ENCODE measurements around the gene SLC5A7.

Gene SLC5A7

DNA sequence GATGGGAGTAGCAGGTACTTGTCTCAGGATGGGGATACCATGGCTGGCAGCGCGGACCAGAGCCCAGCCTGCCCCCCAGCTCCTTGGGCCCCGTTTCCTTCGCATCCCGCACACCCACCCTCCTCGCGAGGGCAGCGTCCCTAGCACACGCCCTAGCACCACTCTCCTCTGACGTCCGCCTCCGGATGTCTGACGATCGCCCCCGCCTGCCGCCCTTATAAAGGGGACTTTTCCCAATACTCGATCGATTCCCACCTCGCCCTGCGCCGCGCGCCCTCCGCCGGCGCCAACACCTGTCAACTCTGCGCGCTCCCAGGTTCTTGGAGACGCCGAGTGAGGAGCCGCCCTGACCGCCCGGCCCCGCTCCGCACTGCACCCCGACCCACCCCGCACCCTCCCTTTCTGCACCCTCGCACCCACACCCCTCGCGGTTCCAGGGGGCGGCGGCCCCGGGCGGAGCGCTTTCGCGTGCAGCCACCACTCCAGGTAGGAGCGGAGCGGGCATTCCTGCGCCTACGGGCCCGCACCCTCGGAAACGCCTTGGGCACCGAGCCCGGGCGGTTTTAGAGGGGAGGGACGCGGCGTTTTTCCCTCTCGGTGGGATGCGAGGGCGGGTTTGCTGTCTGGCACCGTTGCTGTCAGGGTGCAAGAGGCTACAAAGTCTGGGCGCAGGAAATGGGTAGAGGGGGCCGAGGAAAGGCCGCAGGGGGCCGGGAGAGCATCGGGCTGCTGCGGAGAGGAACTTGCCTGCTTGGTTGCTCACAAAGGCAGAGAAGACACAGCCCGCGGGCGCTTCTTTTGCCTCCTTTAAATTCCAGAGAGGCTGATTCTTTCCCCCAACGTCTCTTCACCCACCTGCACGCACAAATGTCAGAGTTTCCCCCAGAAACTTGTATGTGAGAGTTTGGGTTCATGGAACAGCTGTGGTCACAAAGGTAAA lies at the start of gene SLC5A7:
Gene SLC5A7 (plus strand): TSS at position 247 of the 940 bp plus-strand sequence. CDS start 1,632 bp downstream, outside the sequence.
- DNase-seq: no peak

DNA sequence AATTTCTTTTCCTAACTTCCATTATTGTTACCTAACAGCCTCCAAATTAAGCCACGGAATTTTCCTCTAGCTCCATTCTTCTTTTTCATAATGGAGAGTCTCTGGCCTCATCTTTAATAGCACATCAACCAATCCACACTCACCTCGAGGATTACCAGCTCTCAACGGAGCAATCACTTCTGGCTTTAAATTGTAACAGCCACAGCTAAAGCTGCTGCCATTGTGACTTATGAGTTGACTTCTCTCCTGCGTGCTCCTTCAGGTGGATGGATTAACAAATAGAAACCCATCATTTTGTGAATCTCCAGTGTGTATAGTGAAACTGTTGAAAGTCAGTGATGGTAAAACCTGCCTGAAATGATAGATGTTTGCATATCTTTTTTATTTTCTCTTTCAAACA lies 24.9 kb upstream of the SLC5A7 start:
- no peak for DNase-seq

DNA sequence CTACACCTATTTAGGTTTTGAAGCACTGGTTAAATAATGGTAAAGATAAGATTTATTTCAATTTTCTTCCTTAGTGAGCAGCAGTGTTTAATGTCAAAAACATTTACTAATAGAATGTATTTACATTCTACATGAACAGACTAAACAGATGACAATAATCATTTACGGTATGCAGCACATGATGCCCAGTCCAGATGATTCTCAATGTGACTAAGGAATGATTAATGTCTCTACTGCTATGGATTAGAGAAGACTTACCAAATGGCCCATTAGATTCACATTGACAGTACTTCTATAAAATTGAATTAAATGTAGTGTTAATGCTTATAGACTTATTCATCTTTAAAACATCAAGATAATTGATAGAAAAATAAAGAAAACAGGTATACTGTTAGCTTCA lies 22.1 kb upstream of the SLC5A7 start:
- DNase-seq: no peak

DNA sequence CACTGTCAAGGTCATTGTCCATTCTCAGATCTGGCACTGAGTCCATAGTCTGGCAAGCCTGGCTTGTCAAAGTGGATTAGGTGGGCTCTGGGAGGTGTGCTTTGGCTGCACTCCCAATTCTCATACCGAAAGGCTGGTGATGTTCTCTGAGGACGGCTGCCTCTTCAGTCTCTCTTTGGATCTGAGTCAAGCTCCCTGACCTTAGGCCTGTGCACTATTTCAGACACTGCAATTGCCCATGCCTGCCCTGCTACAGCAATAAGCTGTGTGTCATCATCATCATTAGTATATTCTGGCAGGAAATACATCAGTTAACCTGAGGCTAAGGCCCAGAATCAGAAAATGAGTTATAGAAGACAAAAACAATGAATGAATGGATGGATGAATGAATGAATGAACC lies 1.6 kb upstream of the SLC5A7 start:
- DNase-seq: no peak

DNA sequence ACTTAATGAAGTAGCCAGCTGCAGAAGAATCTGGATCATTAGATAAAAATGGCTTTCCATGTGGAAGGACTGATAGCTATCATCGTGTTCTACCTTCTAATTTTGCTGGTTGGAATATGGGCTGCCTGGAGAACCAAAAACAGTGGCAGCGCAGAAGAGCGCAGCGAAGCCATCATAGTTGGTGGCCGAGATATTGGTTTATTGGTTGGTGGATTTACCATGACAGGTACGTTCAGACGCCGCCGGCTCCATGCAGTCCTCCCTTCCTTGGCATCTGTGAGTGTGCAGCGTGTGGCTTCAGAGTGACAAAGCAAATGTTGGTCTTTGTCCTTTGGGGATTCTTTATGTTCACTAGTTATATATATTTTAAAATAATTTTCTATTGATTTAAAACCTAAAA lies 1.8 kb downstream of the SLC5A7 start:
- DNase-seq: no peak

DNA sequence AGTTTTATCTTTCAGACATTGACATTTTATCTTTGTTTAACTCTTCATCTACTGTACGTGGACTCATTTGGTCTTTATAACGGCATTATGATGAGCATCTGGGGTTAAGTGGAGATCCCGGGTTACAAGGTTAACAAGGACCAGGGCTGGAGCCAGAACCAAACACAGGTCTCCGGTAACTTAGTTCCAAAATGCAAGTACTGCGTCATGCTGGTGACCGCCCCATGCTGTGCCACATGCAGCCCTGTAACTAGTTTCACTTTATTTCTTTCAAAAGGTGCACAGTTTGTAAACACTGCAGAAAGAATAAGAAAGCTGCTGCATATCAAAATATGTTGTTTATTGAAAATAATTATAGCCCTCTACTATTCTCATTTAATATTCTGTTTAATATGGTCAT lies 3.1 kb downstream of the SLC5A7 start:
- no peak for DNase-seq

DNA sequence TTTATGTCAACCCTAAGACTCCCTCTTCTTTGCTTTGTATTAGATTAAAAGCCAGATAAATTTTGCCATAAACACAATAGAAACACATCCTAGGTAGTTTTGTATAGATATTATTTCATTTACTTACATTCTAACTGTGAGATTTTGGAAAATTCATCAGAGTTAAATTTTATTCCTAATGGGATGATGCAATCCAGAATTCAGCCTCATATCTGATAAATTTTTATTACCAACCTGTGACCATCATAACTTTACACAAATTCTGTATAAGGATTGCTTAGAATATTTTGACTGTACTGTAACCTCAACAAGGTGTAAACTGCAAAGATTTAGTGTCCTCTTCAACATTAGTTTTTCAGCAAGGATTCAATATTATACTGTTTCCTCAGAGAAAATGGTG lies 4.4 kb downstream of the SLC5A7 start:
- no peak for DNase-seq

DNA sequence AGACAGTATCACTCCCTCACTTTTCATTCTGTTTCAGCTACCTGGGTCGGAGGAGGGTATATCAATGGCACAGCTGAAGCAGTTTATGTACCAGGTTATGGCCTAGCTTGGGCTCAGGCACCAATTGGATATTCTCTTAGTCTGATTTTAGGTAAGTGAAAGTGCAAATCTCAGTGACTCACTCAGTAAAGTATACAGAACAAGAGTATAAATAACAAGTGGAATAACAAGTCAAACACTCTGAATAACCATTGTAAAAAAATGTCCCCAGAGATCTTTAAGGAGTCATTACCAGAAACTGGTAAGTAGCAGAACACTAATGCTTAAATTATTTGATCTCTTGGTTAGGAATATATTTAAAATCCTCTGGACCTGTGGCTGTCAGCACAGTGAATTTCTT lies 5.7 kb downstream of the SLC5A7 start:
- no peak for DNase-seq

DNA sequence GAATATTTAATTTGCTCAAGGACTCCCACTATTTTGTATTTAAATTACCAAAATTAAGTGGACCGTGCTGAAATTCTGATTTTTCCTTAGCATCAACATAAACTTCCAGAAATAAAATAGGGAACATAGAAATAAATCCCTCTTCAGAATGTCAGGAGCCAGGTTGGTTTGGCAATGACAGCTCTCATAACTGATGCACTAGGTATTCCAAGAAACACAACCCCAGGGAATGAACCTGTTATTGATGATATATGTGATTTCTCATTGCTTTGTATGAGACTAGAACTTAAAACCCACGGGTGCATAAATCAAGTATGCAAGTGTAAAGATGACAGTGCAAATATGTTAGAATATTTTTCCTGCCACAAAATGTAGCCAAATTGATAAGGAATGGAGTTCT lies 12.8 kb downstream of the SLC5A7 start:
- no peak for DNase-seq

DNA sequence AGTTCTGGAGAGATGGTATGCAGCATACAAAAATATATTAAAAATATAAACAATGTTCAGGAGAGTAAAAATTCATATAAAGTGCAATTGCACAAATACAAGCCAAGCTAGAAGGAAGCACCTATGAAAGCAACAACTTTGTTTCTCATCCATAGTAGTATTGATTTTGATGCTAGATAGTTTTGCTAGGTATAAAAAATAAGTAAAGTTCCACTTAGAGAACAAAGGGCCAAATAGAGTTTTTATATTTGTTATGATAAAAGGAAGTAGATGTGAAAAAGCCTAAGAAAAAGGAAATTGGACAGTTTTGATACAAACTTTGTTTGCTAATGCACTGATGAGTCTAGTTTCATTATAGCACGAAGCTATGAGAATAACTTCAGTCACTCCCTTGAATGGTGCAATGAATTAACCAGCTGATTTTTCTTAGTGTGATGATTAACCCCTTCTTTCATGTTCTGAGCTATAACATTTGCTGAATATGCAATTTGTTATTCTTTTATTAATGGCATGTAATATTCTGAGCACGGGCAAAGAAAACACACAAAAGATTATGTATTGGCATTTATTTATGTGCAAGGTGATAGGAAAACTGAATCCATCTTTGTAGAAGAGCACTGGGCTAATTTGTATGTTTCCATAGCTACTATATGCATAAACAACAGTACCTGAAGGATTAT lies 24.7 kb downstream of the SLC5A7 start:
- no peak for DNase-seq

DNA sequence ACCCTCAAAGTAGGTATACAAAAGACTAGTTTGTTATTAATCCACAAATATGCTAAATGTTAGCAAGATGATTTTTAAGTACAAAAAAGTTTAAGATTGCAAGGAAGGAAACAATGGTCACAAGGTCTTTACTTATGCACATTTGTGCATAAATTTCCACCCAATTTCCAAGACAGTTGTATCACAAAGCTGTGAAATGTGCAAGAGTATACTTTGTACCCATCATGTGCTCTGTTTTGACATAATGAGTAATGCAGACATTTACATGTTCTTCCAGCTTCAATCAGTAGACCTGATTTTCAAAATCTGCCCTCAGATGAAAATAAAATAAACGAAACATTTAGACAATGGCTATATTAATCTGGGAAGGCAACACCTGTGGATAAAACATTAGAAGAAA lies 27.0 kb downstream of the SLC5A7 start:
- no peak for DNase-seq

DNA sequence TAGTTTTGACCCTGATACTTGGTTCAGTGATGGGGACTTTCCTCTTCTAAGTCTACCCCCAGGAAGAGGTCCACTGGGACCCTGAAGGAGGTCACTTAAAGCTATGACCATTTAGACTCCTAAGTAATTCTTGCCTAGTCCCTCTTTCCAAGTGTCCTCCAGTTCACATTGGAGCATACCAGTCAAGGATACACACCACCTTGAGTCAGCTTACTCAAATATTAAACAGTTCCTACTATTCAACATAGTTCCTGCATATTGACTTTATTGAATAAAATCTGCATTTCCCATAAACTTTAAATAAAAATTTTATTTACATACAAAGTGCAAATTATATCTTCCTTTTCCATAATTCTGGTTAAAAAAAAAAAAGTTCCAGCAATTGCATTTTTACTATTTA lies 36.3 kb downstream of the SLC5A7 start:
- DNase-seq: no peak

DNA sequence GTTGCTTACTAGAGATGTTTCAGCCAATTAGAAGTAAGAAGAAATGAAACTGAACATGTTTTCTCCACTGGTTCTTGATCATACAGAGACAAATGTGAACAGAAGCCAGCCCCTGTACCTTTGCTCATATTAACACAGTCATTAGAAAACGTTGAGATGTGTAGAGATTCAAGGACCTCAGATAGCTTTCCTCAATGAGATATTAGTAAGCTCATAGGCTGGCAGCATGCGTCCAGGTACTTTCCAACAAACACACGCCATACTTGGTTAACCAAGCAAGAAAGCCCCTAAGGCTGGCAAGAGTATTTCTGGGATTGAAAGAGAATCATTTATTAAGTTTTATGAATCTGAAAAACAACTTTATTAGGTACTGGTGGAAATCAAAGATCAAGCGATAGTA lies 37.5 kb downstream of the SLC5A7 start:
- DNase-seq: no peak

DNA sequence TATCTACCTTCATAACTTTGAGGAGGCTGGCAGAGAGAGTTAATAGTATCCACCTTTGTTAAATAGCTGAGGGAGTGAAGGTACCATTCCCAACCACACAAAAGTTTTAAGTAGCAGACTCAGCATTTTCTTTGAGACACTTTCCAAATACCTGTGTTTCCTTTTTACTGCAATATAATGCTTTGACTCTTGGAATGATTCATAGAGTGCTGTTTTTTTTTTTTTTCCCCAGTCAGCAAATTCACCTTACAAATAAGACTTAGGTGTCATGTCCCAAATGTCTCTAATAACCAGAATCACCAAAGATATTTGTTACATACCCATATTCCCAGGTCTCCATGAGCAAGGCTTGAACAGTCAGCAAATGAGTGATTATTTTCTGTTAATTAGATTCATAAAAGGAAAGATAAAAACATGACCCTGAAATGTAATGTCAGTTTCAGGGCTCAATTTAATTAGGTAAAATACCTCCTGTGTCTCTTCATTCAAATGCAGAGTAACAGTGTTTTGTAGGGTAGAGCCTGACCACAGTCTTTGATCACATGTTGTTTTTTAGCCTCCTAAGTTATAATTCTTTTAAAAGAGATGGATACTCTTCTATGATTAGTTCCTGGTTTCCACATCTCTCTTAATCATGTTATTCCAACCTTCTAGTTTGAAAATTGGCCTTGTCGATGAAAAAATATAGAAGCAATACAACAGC lies 39.9 kb downstream of the SLC5A7 start:
- DNase-seq: no peak

DNA sequence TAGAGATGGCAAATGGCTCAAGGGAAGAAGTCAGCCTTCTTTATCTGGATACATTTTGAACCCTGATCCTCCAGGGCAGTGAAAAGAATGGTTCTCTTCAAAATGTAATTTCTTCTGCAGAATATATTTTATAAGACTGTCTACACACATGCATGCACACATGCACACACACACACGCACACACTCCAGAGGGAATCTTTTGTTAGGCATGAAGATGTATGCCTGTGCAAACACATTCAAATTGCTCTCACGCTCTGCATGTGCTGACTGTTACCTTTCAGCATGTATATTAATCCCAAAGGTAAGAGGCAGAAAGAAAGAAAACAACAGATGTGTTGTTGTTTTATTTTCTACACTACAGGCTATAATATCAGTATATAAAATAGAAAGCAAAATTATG lies 43.2 kb downstream of the SLC5A7 start:
- DNase-seq: no peak

DNA sequence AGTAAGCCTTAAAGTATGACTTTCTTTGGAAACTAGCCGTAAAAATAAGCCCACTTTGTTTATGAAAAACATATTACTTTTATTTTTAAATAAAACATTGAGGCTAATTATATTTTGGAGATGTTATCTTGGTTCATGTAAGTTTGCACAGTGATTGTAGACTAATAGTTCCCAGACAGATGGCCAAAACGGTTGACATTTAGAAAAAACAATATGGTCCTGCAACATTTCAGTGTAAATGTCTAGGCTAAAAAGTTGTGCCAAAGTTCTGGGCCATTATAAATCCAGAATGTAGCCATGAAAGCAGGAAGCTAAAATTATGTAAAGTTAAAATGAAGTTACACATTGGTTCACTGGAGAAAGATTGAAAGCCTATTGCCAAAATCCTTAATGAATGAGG lies 43.6 kb downstream of the SLC5A7 start:
- DNase-seq: no peak

DNA sequence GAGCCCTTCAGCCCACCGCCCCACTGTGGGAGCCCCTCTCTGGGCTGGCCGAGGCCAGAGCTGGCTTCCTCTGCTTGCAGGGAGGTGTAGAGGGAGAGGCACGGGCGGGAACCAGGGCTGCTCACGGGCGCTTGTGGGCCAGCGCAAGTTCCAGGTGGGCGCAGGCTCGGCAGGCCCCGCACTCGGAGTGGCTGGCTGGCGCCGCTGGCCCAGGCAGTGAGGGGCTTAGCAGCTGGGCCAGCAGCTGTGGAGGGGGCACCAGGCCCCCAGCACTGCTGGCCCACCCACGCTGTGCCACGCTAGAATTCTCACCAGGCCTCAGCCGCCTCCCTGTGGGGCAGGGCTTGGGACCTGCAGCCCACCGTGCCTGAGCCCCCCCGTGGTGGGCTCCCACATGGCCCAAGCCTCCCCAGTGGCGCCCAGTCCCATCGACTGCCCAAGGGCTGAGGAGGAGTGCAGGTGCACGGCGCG lies 45.2 kb downstream of the SLC5A7 start:
- no peak for DNase-seq

DNA sequence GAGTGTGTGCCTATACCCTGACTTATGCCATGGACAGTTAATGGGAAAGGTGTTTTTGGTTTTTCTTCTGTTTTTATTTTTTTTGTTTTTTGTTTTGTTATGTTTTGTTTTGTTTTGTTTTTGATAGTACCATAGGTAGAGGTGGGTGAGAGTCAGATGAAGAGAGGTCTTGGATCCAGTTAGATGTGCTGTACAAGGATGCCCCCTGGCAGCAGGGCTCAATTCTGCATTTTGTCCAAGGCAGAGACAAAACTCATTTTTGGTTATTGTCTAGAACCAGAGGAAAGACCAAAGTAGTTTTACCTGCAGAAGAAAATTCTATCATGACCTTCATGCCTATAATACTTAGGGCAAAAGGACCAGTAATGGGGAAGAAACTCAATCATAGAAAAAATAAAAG lies 48.5 kb downstream of the SLC5A7 start:
- no peak for DNase-seq

DNA sequence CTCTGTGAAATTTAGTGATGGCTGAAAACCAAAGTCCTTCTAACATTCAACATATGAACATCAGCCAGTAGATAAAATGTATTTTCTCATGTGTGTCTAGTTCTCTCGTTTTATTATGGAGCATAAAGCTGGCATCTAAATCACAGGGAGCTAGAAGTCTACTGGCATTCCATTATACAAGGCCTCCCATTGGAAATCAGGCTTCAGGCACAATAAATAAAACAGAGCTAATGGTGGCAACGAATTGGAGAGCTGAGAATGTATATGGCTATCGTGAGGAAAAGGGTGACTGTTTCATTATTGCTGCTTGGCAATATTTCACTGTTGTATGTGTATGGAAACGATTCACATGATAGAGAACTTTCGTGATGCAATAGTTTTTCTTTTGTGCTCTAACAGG lies 62.4 kb downstream of the SLC5A7 start:
- no peak for DNase-seq

DNA sequence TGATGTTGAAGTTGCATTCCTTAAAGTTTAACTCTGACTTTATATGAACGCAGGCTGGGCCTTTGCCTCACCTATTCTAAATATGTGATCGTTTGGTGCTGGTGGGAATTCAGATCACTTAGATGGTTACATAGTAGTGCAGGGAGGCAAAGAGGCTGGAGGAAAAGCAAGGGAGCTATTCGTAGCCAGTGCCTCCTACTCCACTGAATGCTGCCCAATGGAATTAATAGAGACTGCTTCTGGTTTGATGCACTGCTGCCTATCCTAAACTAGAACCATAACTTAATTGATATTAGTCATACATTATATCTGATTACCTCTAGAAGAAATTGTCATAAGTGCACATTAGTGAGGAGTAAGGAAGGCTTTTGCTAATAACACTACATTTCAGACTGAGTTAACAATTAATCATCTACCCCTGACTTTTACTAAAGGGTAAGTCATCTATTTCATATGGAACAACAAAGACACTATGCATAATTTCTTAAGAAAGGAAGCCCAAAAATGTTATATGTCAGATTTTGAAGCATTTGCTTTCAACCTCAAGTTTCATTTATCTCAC lies 72.3 kb downstream of the SLC5A7 start:
- no peak for DNase-seq

DNA sequence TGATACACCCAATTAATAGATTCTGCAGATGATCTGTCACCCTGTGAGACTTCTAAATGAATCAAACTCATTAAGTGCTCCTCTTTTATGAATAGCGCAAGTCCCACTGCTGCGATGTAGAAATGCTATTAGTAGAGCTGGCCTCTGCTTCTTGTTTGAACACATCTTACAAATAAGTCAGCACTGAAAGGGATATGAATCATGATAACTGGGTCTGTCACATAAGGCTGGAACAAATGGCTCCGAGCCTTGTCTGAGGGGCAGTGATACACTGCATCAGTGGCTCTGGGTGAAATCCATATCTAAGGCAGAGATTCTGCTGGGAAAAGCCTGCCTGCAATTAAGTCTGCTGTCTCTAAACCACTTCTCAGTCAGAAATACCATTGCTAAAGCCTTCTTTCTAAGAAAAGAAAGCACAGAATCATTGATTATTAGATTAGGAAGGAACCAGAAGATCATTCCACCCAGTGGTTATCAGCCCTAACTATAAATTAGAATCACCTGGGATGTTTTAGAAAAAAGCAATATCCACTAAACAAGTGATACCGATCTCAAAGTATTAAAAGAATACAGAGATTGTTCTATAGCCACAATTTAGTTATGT lies 75.2 kb downstream of the SLC5A7 start:
- no peak for DNase-seq

All from activated CD4-positive, alpha-beta T cell treated with anti-CD3 and anti-CD28 coated beads for 4 hours (primary cell).